ENCODE results near the gene FBXO21. TPM values are rescaled to one million over a fixed set of nuclear protein-coding genes. Genes with fewer than 3 reads are reported as not detected.

The FBXO21 gene
- total and polyA plus RNA-seq, 2 donors (not counting 1 experiment from before 2014, with no cell fraction given): 31.3 to 81.3 TPM

DNA sequence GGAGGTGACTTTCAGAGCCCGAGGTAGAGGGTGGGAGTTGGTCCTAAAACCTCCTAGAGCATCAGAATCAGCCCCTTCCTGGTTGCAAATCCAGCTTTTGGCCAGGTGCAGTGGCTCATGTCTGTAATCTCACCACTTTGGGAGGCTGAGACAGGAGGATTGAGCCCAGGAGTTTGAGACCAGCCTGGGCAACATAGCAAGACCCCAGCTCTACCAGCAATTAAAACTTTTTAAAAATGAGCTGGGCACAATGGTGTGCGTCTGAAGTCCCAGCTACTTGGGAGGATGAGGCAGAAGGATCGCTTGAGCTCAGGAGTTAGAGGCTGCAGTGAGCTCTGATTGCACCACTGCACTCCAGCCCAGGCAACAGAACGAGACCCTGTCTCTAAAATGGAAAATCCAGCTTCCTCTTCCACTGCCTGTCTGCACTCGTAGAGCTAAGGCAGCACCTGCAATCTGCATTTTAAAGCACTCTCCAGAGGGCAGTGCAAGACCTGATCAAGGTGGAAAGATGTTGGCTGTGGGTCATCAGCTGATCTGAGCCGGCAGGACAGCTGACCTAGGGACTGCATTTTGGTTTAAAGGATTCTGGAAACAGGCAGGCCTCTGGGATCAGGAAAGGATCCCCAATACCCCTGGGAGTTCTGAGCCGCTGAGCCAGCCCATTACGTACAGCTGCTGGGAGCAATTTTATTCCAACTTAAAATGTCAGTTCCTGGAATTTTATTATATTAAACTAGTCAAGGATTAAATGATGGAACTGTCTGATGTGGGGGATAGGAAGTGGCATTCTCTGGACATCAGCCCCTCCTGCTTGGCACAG is 89.2 kb downstream of the FBXO21 start:
- H3K36me3 ChIP-seq (ENCODE audit: control insufficient read depth, insufficient read depth, low read length): no peaks in the 10 kb centered on the region
- no peak overlapping the region for H3K9ac ChIP-seq (ENCODE audit: insufficient read depth, low read length)
- no peaks in the 10 kb centered on the region for H3K9me3 ChIP-seq (ENCODE audit: control insufficient read depth, insufficient read depth, low read depth, low read length)
- H3K4me3 ChIP-seq (replicated peaks in 1 of 4; ENCODE audit: control extremely low read depth in 1 of 4, insufficient read depth in 1 of 4, low read depth in 3 of 4, low read length in 4 of 4): no peak overlapping the region
- no peak overlapping the region for H3K4me2 ChIP-seq (ENCODE audit: extremely low read depth, insufficient read depth, low read length)
- no peak overlapping the region for H3K27ac ChIP-seq (ENCODE audit: insufficient read depth, low read length)
- no peak for DNase-seq (ENCODE audit: low read depth in 2 of 2)
- H3K4me1 ChIP-seq (ENCODE audit: control insufficient read depth, extremely low read depth, insufficient read depth, low read length): peaks cover 2% of the 10 kb centered on the region
- H2AFZ ChIP-seq (ENCODE audit: low read length): no peak overlapping the region
- TF ChIP-seq CTCF (conservative IDR thresholded peaks at IDR 0.05 in 1 of 2, IDR thresholded peaks at IDR 0.05 in 1 of 2; ENCODE audit: low read depth in 1 of 2, low read length in 2 of 2) (no peak), EZH2 (IDR thresholded peaks at IDR 0.05; ENCODE audit: low read length, missing control alignments) (no peak)
- peaks cover 51% of the 10 kb centered on the region for H3K27me3 ChIP-seq (ENCODE audit: control insufficient read depth, insufficient read depth, low read length)
- no peaks in the 10 kb centered on the region for H3K79me2 ChIP-seq (ENCODE audit: control insufficient read depth, insufficient read depth, low read length)
- H4K20me1 ChIP-seq (ENCODE audit: control insufficient read depth, extremely low read depth, insufficient read depth, low read length): no peaks in the 10 kb centered on the region

GRCh38 chr12:117100251-117100650 is 90.0 kb downstream of the FBXO21 start:
- Histone ChIP-seq H3K36me3 (ENCODE audit: control insufficient read depth, insufficient read depth, low read length) (no peaks in the 10 kb centered on the region), H3K79me2 (ENCODE audit: control insufficient read depth, insufficient read depth, low read length) (no peaks in the 10 kb centered on the region), H3K4me2 (ENCODE audit: extremely low read depth, insufficient read depth, low read length) (no peak overlapping the region), H2AFZ (ENCODE audit: low read length) (no peak overlapping the region), H3K27ac (ENCODE audit: insufficient read depth, low read length) (no peak overlapping the region), H3K4me3 (replicated peaks in 1 of 4; ENCODE audit: control extremely low read depth in 1 of 4, insufficient read depth in 1 of 4, low read depth in 3 of 4, low read length in 4 of 4) (no peak overlapping the region), H4K20me1 (ENCODE audit: control insufficient read depth, extremely low read depth, insufficient read depth, low read length) (no peaks in the 10 kb centered on the region), H3K9me3 (ENCODE audit: control insufficient read depth, insufficient read depth, low read depth, low read length) (no peaks in the 10 kb centered on the region), H3K9ac (ENCODE audit: insufficient read depth, low read length) (no peak overlapping the region), H3K4me1 (ENCODE audit: control insufficient read depth, extremely low read depth, insufficient read depth, low read length) (peaks cover 2% of the 10 kb centered on the region), H3K27me3 (ENCODE audit: control insufficient read depth, insufficient read depth, low read length) (peaks cover 53% of the 10 kb centered on the region)
- TF ChIP-seq CTCF (conservative IDR thresholded peaks at IDR 0.05 in 1 of 2, IDR thresholded peaks at IDR 0.05 in 1 of 2; ENCODE audit: low read depth in 1 of 2, low read length in 2 of 2): peak; percentile 35 to 41
- TF ChIP-seq EZH2 (IDR thresholded peaks at IDR 0.05; ENCODE audit: low read length, missing control alignments): no peak
- peak in 1 of 2 donors; percentile 7 for DNase-seq (ENCODE audit: low read depth in 2 of 2)

- H3K9me3 ChIP-seq (ENCODE audit: control insufficient read depth, insufficient read depth, low read depth, low read length): no peaks in the 10 kb centered on the region
- no peak for TF ChIP-seq CTCF (conservative IDR thresholded peaks at IDR 0.05 in 1 of 2, IDR thresholded peaks at IDR 0.05 in 1 of 2; ENCODE audit: low read depth in 1 of 2, low read length in 2 of 2)
- TF ChIP-seq EZH2 (IDR thresholded peaks at IDR 0.05; ENCODE audit: low read length, missing control alignments): peak; percentile 80
- H3K9ac ChIP-seq (ENCODE audit: insufficient read depth, low read length): no peak overlapping the region
- no peak for DNase-seq (ENCODE audit: low read depth in 2 of 2)
- H3K36me3 ChIP-seq (ENCODE audit: control insufficient read depth, insufficient read depth, low read length): no peaks in the 10 kb centered on the region
- H4K20me1 ChIP-seq (ENCODE audit: control insufficient read depth, extremely low read depth, insufficient read depth, low read length): no peaks in the 10 kb centered on the region
- H2AFZ ChIP-seq (ENCODE audit: low read length): no peak overlapping the region
- peaks cover 56% of the 10 kb centered on the region for H3K27me3 ChIP-seq (ENCODE audit: control insufficient read depth, insufficient read depth, low read length)
- H3K79me2 ChIP-seq (ENCODE audit: control insufficient read depth, insufficient read depth, low read length): no peaks in the 10 kb centered on the region
- H3K4me1 ChIP-seq (ENCODE audit: control insufficient read depth, extremely low read depth, insufficient read depth, low read length): peaks cover 2% of the 10 kb centered on the region
- peak overlapping the region; percentile 25 for H3K4me2 ChIP-seq (ENCODE audit: extremely low read depth, insufficient read depth, low read length)
- peak overlapping the region in 2 of 4 experiments; percentile 4 to 38 for H3K4me3 ChIP-seq (replicated peaks in 1 of 4; ENCODE audit: control extremely low read depth in 1 of 4, insufficient read depth in 1 of 4, low read depth in 3 of 4, low read length in 4 of 4)
- H3K27ac ChIP-seq (ENCODE audit: insufficient read depth, low read length): no peak overlapping the region
These were observed 91.7 kb downstream of the FBXO21 start for GRCh38 chr12:117098361-117099217.
